IMR-90 (cell line): Measurements from ENCODE around the gene KCNAB3. TPM values are rescaled to one million over a fixed set of nuclear protein-coding genes. Genes with fewer than 3 reads are reported as not detected.

Source experiments
- ATAC-seq: fragments of 200-7000 bp; cut with Tn5 transposase; 2 replicates; pipeline ENCODE4 v1.9.1; 2020; ENCODE audit warnings: low read depth, mild to moderate bottlenecking, moderate library complexity
- BruUV-seq: library from RNA; stranded (reverse); fragments of 400-500 nt; replicated peaks from 2 replicates; lab custom pipeline; 2021; lab: Mats Ljungman, UMichigan
- CTCF ChIA-PET: fragments of 300-600 bp; formaldehyde crosslinking; extraction: SDS; loops from one replicate; lab custom pipeline; 2021; ENCODE audit warnings: antibody characterized with exemption; lab: Yijun Ruan, JAX
- POLR2A ChIA-PET: fragments of 300-600 bp; sonication (Branson Sonifier 250); formaldehyde crosslinking; loops from one replicate; lab custom pipeline; 2022; ENCODE audit warnings: antibody characterized with exemption; ENCODE audit not compliant: unreplicated experiment; lab: Charles Lee
- DNase-seq: peaks from one replicate; pipeline ENCODE4 v3.0.0; 2013
- H2AFZ ChIP-seq: replicated peaks from 2 replicates; pipeline ENCODE3; 2013; ENCODE audit warnings: low read length, mild to moderate bottlenecking; ENCODE audit not compliant: poor library complexity
- H2AK5ac ChIP-seq: 2 replicates; pipeline ENCODE4 v1.6.1; 2013; ENCODE audit warnings: low read depth, low read length, inconsistent platforms
- H2AK9ac ChIP-seq: replicated peaks from 2 replicates; pipeline ENCODE3; 2013; ENCODE audit warnings: mild to moderate bottlenecking, low read depth, low read length, moderate library complexity; ENCODE audit not compliant: poor library complexity
- H2BK120ac ChIP-seq: 2 replicates; pipeline ENCODE4 v1.6.1; 2013; ENCODE audit warnings: low read depth, low read length, inconsistent platforms
- H2BK15ac ChIP-seq: 3 replicates; pipeline ENCODE4 v1.6.1; 2013; ENCODE audit warnings: low read depth, low read length, inconsistent platforms
- H2BK20ac ChIP-seq: 2 replicates; pipeline ENCODE4 v1.6.1; 2013; ENCODE audit warnings: low read depth, mild to moderate bottlenecking, inconsistent platforms, low read length, moderate library complexity
- H2BK5ac ChIP-seq: 2 replicates; pipeline ENCODE4 v1.6.1; 2013; ENCODE audit warnings: mild to moderate bottlenecking, low read depth, low read length, inconsistent platforms; ENCODE audit not compliant: poor library complexity, severe bottlenecking
- H3K14ac ChIP-seq: replicated peaks from 2 replicates; pipeline ENCODE4 v1.6.1; 2013; ENCODE audit warnings: low read depth, low read length, inconsistent platforms
- H3K18ac ChIP-seq: 2 replicates; pipeline ENCODE4 v1.6.1; 2013; ENCODE audit warnings: low read depth, low read length, control low read depth
- H3K23ac ChIP-seq: 2 replicates; pipeline ENCODE4 v1.6.1; 2013; ENCODE audit warnings: low read depth, low read length, inconsistent platforms
- H3K27ac ChIP-seq: 2 replicates; pipeline ENCODE4 v1.5.1; 2013; ENCODE audit warnings: mild to moderate bottlenecking, control low read depth, low read length; ENCODE audit not compliant: insufficient read depth
- H3K27me3 ChIP-seq: 2 replicates; pipeline ENCODE4 v1.6.1; 2013; ENCODE audit warnings: low read length; ENCODE audit not compliant: control insufficient read depth, insufficient read depth
- H3K36me3 ChIP-seq: 2 replicates; pipeline ENCODE4 v1.6.1; 2013; ENCODE audit warnings: low read length, mixed read lengths; ENCODE audit not compliant: control insufficient read depth, insufficient read depth
- H3K4ac ChIP-seq: 2 replicates; pipeline ENCODE4 v1.6.1; 2013; ENCODE audit warnings: low read depth, low read length, inconsistent platforms
- H3K4me1 ChIP-seq: 2 replicates; pipeline ENCODE4 v1.6.1; 2013; ENCODE audit warnings: low read length, mixed read lengths; ENCODE audit not compliant: control insufficient read depth, insufficient read depth
- H3K4me2 ChIP-seq: 2 replicates; pipeline ENCODE4 v1.6.1; 2013; ENCODE audit warnings: low read depth, mild to moderate bottlenecking, control low read depth, low read length, moderate library complexity
- H3K4me3 ChIP-seq: 2 replicates; pipeline ENCODE4 v1.5.1; 2013; ENCODE audit warnings: low read depth, mild to moderate bottlenecking, control low read depth, low read length, moderate library complexity; ENCODE audit not compliant: insufficient read depth
- H3K56ac ChIP-seq: 2 replicates; pipeline ENCODE4 v1.6.1; 2013; ENCODE audit warnings: low read length, inconsistent platforms; ENCODE audit not compliant: insufficient read depth; ENCODE audit errors: extremely low read depth
- H3K79me1 ChIP-seq, 2 experiments: 2 replicates each; pipeline ENCODE4 v1.6.1; 2013; ENCODE audit warnings: low read length in 2 of 2, inconsistent platforms in 1 of 2, low read depth in 1 of 2
- H3K9ac ChIP-seq: 2 replicates; pipeline ENCODE4 v1.6.1; 2013; ENCODE audit warnings: low read depth, low read length, control low read depth
- H3K9me1 ChIP-seq: 2 replicates; pipeline ENCODE4 v1.6.1; 2013; ENCODE audit warnings: low read length, inconsistent platforms; ENCODE audit not compliant: insufficient read depth
- H3K9me3 ChIP-seq: 2 replicates; pipeline ENCODE4 v1.6.1; 2013; ENCODE audit warnings: low read length; ENCODE audit not compliant: control insufficient read depth, insufficient read depth
- H4K20me1 ChIP-seq: 2 replicates; pipeline ENCODE4 v1.6.1; 2013; ENCODE audit warnings: low read length, inconsistent platforms; ENCODE audit not compliant: insufficient read depth
- H4K5ac ChIP-seq: 2 replicates; pipeline ENCODE4 v1.6.1; 2013; ENCODE audit warnings: mild to moderate bottlenecking, low read depth, low read length, control low read depth
- H4K8ac ChIP-seq, 2 experiments: 2 replicates each; pipeline ENCODE4 v1.6.1; 2013; ENCODE audit warnings: low read depth in 2 of 2, low read length in 2 of 2, control low read depth in 1 of 2, inconsistent platforms in 1 of 2
- H4K91ac ChIP-seq: 2 replicates; pipeline ENCODE4 v1.6.1; 2013; ENCODE audit warnings: low read depth, low read length, inconsistent platforms; ENCODE audit not compliant: insufficient read depth
- CEBPB ChIP-seq: IDR thresholded peaks from 2 replicates; pipeline ENCODE4 v1.6.1; 2012; ENCODE audit warnings: low read depth, low read length, improper control_type of control experiment
- CTCF ChIP-seq: conservative IDR thresholded peaks from 2 replicates; pipeline ENCODE4 v1.5.1; 2012; ENCODE audit warnings: mild to moderate bottlenecking, low read depth, low read length, improper control_type of control experiment
- ELK1 ChIP-seq: fragments of 150-350 bp; IDR thresholded peaks from 2 replicates; pipeline ENCODE4 v1.6.1; 2016; ENCODE audit warnings: low read depth, mild to moderate bottlenecking, low read length, moderate library complexity, borderline replicate concordance
- FOS ChIP-seq: fragments of 150-350 bp; IDR thresholded peaks from 2 replicates; pipeline ENCODE4 v1.6.1; 2016; ENCODE audit warnings: low read depth, low read length
- RAD21 ChIP-seq: IDR thresholded peaks from 2 replicates; pipeline ENCODE4 v1.6.1; 2012; ENCODE audit warnings: low read length, improper control_type of control experiment
- RFX5 ChIP-seq: IDR thresholded peaks from 2 replicates; pipeline ENCODE4 v1.8.0; 2012; ENCODE audit warnings: low read depth, mild to moderate bottlenecking, low read length, moderate library complexity
- SMC3 ChIP-seq: fragments of 150-350 bp; IDR thresholded peaks from 2 replicates; pipeline ENCODE4 v1.6.1; 2016; ENCODE audit warnings: low read depth, mild to moderate bottlenecking, antibody characterized with exemption, low read length, moderate library complexity
- USF2 ChIP-seq: fragments of 150-350 bp; IDR thresholded peaks from 2 replicates; pipeline ENCODE4 v1.6.1; 2017; ENCODE audit warnings: mild to moderate bottlenecking, antibody characterized with exemption, low read length, low read depth
- WGBS, 2 experiments: methylation state at CpG; one replicate each; pipeline versions ENCODE4 v1.1.5 to v1.1.7; 2013; ENCODE audit warnings: missing lambda C conversion rate in 2 of 2; ENCODE audit not compliant: insufficient read length in 1 of 2; ENCODE audit errors: extremely low coverage in 2 of 2; 5-methylcytosine and 5-hydroxymethylcytosine counted together
- dilution Hi-C: fragments of 300-500 bp; cut with HindIII; formaldehyde crosslinking; loops from one replicate; pipeline ENCODE4 v1.14.3; 2018; ENCODE audit warnings: low sequenced_read_pairs; ENCODE audit not compliant: unreplicated experiment
- in situ Hi-C: fragments of 300-500 bp; cut with MboI; formaldehyde crosslinking; loops from 3 replicates; pipeline ENCODE4 v1.14.3; 2019; ENCODE audit warnings: low sequenced_read_pairs, inconsistent platforms, mixed read lengths
- intact Hi-C: fragments of 100-400 bp; cut with micrococcal nuclease; formaldehyde crosslinking; loops from 2 replicates; pipeline ENCODE4 v1.10.0; 2022
- polyA plus RNA-seq, 3 experiments: library from polyadenylated mRNA; depleted of rRNA; stranded (reverse); fragments of >200 nt; gene quantifications; 2 replicates each; pipeline ENCODE4 v1.2.3, GENCODE V29; 2012; ENCODE audit warnings: low replicate concordance in 1 of 3
- total RNA-seq: library from RNA; depleted of rRNA; stranded (reverse); fragments of >200 nt; gene quantifications from 2 replicates; pipeline ENCODE4 v1.2.3, GENCODE V29; 2012

Gene KCNAB3
- total and polyA plus RNA-seq, 2 of the 4 experiments (the other 2 are of a cell fraction): 0.36 to 4.2 TPM

GRCh38 chr17:7932949-7933348, 3.3 kb upstream of the KCNAB3 start:
- Histone ChIP-seq H2BK120ac (peak overlapping the region; percentile 78; the same call in 1 of the 2 replicates), H2BK20ac (no peak overlapping the region), H4K91ac (peak overlapping the region; percentile 95), H3K27me3 (no peaks in the 10 kb centered on the region), H2AK5ac (peak overlapping the region; percentile 94), H2AFZ (peak overlapping the region; percentile 97), H3K56ac (peak overlapping the region; percentile 86), H3K14ac (peak overlapping the region; percentile 99), H4K20me1 (no peaks in the 10 kb centered on the region; the same call in 1 of the 2 replicates), H3K4me3 (peak overlapping the region; percentile 80), H3K18ac (no peak overlapping the region), H3K23ac (peak overlapping the region; percentile 97), H4K5ac (no peak overlapping the region), H3K9me1 (peaks cover 10% of the 10 kb centered on the region), H2AK9ac (peak overlapping the region; percentile 97), H3K4me2 (peak overlapping the region; percentile 95), H3K36me3 (peaks cover 8% of the 10 kb centered on the region), H3K79me1 (peaks cover 38 to 67% of the 10 kb centered on the region in 2 experiments), H3K27ac (peak overlapping the region; percentile 90), H2BK5ac (peak overlapping the region; percentile 82), H3K9ac (peak overlapping the region; percentile 94), H3K4ac (peak overlapping the region; percentile 96), H4K8ac (peak overlapping the region; percentile 78 to 95; a peak in 2 of 4 replicates), H3K9me3 (no peaks in the 10 kb centered on the region), H3K4me1 (peaks cover 7% of the 10 kb centered on the region; the same call in 1 of the 2 replicates), H2BK15ac (no peak overlapping the region)
- 5% methylated on average over 4 of the region's 16 CpGs; no CpG with 5 or more reads in 1 of the 2 experiments for WGBS, 2 experiments
- DNase-seq: peak; percentile 61
- ChIA-PET POLR2A (interaction anchor here (1.5 kb wide), 1 partner anchor 17 kb away, joined by 6 read pairs; the partner anchor contains the start of gene RNF227), CTCF (interaction anchor here (0.5 to 1.9 kb wide), 6 partner anchors 9 to 1940 kb away, joined by 3 to 6 read pairs (median 3); no protein-coding TSS in a partner anchor)
- no TSS peak for BruUV-seq
- in situ Hi-C loops: no loop called here
- dilution Hi-C loops: no loop called here
- intact Hi-C loops: loop anchor here (1.0 to 5.0 kb wide), 3 partner anchors 18 to 124 kb away; no protein-coding TSS in a partner anchor
- TF ChIP-seq FOS: peak; percentile 27; the same call in 1 of the 2 replicates
- TF ChIP-seq ELK1: no peak
- TF ChIP-seq CTCF: peak; percentile 35
- peak; percentile 30; the same call in 1 of the 2 replicates for TF ChIP-seq SMC3
- TF ChIP-seq CEBPB: no peak
- TF ChIP-seq RAD21: peak; percentile 19; the same call in 1 of the 2 replicates
- TF ChIP-seq RFX5: no peak
- TF ChIP-seq USF2: 0 out of 2 replicates have a peak, but pooled peaks have one; percentile 11
- ATAC-seq: peak; percentile 16
